ENCODE data around the gene CPEB2. TPM values are rescaled to one million over a fixed set of nuclear protein-coding genes. Genes with fewer than 3 reads are reported as not detected.

The CPEB2 gene
- 10 to 100 TPM; 15.3 to 21.8 (median 17.9) TPM for total RNA-seq
- 1 to 10 TPM; 3.2 to 4.1 (median 3.2) TPM for polyA plus RNA-seq
- long read RNA-seq, donor 1, full-length matches to known transcripts: 1 of 1 reads
- long read RNA-seq, donor 1, partial matches to known transcripts: 0 of 1 reads
- long read RNA-seq, donor 1, other reads (novel, unspliced or antisense): 0 of 1 reads
- long read RNA-seq, donor 2: 0 reads

GRCh38 chr4:15001869-15002658 is at the start of gene CPEB2:
Gene CPEB2, plus strand, starts transcription at chr4:15002481. Its CDS starts 193 bp downstream, at chr4:15002674.
- Histone ChIP-seq H3K4me1 (peaks cover 0 to 33% (median 29%) of the 10 kb centered on the region in 6 donors), H3K36me3 (no peaks in the 10 kb centered on the region), H3K27ac (peak within 1 kb of the TSS; percentile 95 to 100 (median 100)), H3K4me3 (peak within 1 kb of the TSS; percentile 68 to 96 (median 86)), H3K9me3 (no peaks in the 10 kb centered on the region), H3K27me3 (replicated peaks in 1 of 7) (no peaks in the 10 kb centered on the region)
- 0 to 1% (median 1%) methylated on average over 24 to 104 of the region's 104 CpGs for WGBS, 5 donors
- DNase-seq: peak; percentile 99
- intact Hi-C loops (cut with DNase I; ENCODE audit: low total_unique reads): loop anchor here (10.0 kb wide), 1 partner anchor 653 kb away; the partner anchor contains the start of gene FBXL5
- TF ChIP-seq CTCF (IDR thresholded peaks at IDR 0.05 in 8 of 11, conservative IDR thresholded peaks at IDR 0.05 in 3 of 11): peak in 4 of 11 experiments; percentile 10 to 34 (median 24)
- peak; percentile 99 for TF ChIP-seq POLR2AphosphoS5 (IDR thresholded peaks at IDR 0.05)
- TF ChIP-seq POLR2A (IDR thresholded peaks at IDR 0.05): peak; percentile 95 to 98 (median 96)

GRCh38 chr4:14958436-14958835 is 43.8 kb upstream of the CPEB2 start:
- Histone ChIP-seq H3K4me1 (no peaks in the 10 kb centered on the region), H3K27me3 (replicated peaks in 1 of 7) (no peaks in the 10 kb centered on the region), H3K27ac (no peak overlapping the region), H3K36me3 (no peaks in the 10 kb centered on the region), H3K4me3 (no peak overlapping the region), H3K9me3 (peaks cover 0 to 3% (median 0%) of the 10 kb centered on the region in 8 donors)
- intact Hi-C loops (cut with DNase I; ENCODE audit: low total_unique reads): no loop called here
- 33 to 57% (median 53%) methylated on average over 3 of the region's 3 CpGs for WGBS, 5 donors
- TF ChIP-seq POLR2A (IDR thresholded peaks at IDR 0.05): no peak
- no peak for TF ChIP-seq POLR2AphosphoS5 (IDR thresholded peaks at IDR 0.05)
- no peak for TF ChIP-seq CTCF (IDR thresholded peaks at IDR 0.05 in 8 of 11, conservative IDR thresholded peaks at IDR 0.05 in 3 of 11)
- no peak for DNase-seq

GRCh38 chr4:14961292-14961691 is 41.0 kb upstream of the CPEB2 start:
- peaks cover 0 to 3% (median 0%) of the 10 kb centered on the region in 8 donors for H3K9me3 ChIP-seq
- DNase-seq: no peak
- H3K27ac ChIP-seq: no peak overlapping the region
- TF ChIP-seq POLR2A (IDR thresholded peaks at IDR 0.05) (no peak), POLR2AphosphoS5 (IDR thresholded peaks at IDR 0.05) (no peak), CTCF (IDR thresholded peaks at IDR 0.05 in 8 of 11, conservative IDR thresholded peaks at IDR 0.05 in 3 of 11) (no peak)
- H3K36me3 ChIP-seq: no peaks in the 10 kb centered on the region
- no peaks in the 10 kb centered on the region for H3K27me3 ChIP-seq (replicated peaks in 1 of 7)
- no peak overlapping the region for H3K4me3 ChIP-seq
- no peaks in the 10 kb centered on the region for H3K4me1 ChIP-seq
- intact Hi-C loops (cut with DNase I; ENCODE audit: low total_unique reads): no loop called here

GRCh38 chr4:14965071-14965470 is 37.2 kb upstream of the CPEB2 start:
- intact Hi-C loops (cut with DNase I; ENCODE audit: low total_unique reads): no loop called here
- no peak overlapping the region for H3K27ac ChIP-seq
- H3K27me3 ChIP-seq (replicated peaks in 1 of 7): no peaks in the 10 kb centered on the region
- H3K36me3 ChIP-seq: no peaks in the 10 kb centered on the region
- DNase-seq: no peak
- peaks cover 0 to 3% (median 0%) of the 10 kb centered on the region in 8 donors for H3K9me3 ChIP-seq
- 46 to 83% (median 81%) methylated on average over 1 of the region's 1 CpG for WGBS, 5 donors
- H3K4me3 ChIP-seq: no peak overlapping the region
- TF ChIP-seq POLR2AphosphoS5 (IDR thresholded peaks at IDR 0.05): no peak
- no peak for TF ChIP-seq CTCF (IDR thresholded peaks at IDR 0.05 in 8 of 11, conservative IDR thresholded peaks at IDR 0.05 in 3 of 11)
- no peak for TF ChIP-seq POLR2A (IDR thresholded peaks at IDR 0.05)
- H3K4me1 ChIP-seq: no peaks in the 10 kb centered on the region
